Fibroblast of lung (primary cell): ENCODE data around the gene NT5DC1.

ENCODE experiments used
- CTCF ChIP-seq, 2 donors: IDR thresholded peaks in 1 of 2; conservative IDR thresholded peaks in 1 of 2; 1 replicate in 1 of 2; 2 replicates in 1 of 2; pipeline ENCODE4 v1.5.1; 2011 to 2012; ENCODE audit warnings: low read length in 2 of 2, control low read depth in 1 of 2, inconsistent platforms in 1 of 2, low read depth in 1 of 2, mild to moderate bottlenecking in 1 of 2
- EZH2 ChIP-seq: IDR thresholded peaks from 2 replicates; pipeline ENCODE4 v1.5.1; 2012; ENCODE audit warnings: low read length, control low read depth, mild to moderate bottlenecking; ENCODE audit errors: missing control alignments

- no peak for TF ChIP-seq CTCF (conservative IDR thresholded peaks at IDR 0.05 in 1 of 2, IDR thresholded peaks at IDR 0.05 in 1 of 2; ENCODE audit: low read depth in 1 of 2, low read length in 2 of 2)
- no peak for TF ChIP-seq EZH2
These were observed 58.0 kb downstream of the NT5DC1 start for GRCh38 chr6:116158641-116159040.
